Thoracic aorta (tissue), 2 donors: ENCODE measurements around the gene GPR78. TPM values are rescaled to one million over a fixed set of nuclear protein-coding genes. Genes with fewer than 3 reads are reported as not detected.

Experiments
- ATAC-seq: fragments of 150-250 bp; one replicate; pipeline ENCODE4 v1.8.0; 2017; ENCODE audit warnings: low read depth; ENCODE audit not compliant: insufficient number of reproducible peaks, low FRiP score
- DNase-seq: peaks from one replicate; pipeline ENCODE4 v3.0.0-alpha.2; 2020; ENCODE audit warnings: low spot score
- H3K27ac ChIP-seq, 2 donors: fragments of 200-600 bp; sonication (generic); 1 replicate in 1 of 2; 2 replicates in 1 of 2; pipeline ENCODE4 v1.5.1; 2016; ENCODE audit warnings: mild to moderate bottlenecking in 2 of 2, moderate library complexity in 2 of 2
- H3K27me3 ChIP-seq: fragments of 200-600 bp; sonication (generic); replicated peaks from 2 replicates; pipeline ENCODE4 v1.6.0; 2016; ENCODE audit warnings: mild to moderate bottlenecking; ENCODE audit not compliant: insufficient read depth
- H3K36me3 ChIP-seq: fragments of 200-600 bp; sonication (generic); one replicate; pipeline ENCODE4 v1.5.1; 2016
- H3K4me1 ChIP-seq, 2 donors: fragments of 200-600 bp; sonication (generic); 1 replicate in 1 of 2; 2 replicates in 1 of 2; pipeline versions ENCODE4 v1.5.1 to v1.6.0; 2016; ENCODE audit warnings: low read depth in 2 of 2, mild to moderate bottlenecking in 1 of 2; ENCODE audit not compliant: control insufficient read depth in 1 of 2
- H3K4me3 ChIP-seq: fragments of 200-600 bp; sonication (generic); 2 replicates; pipeline ENCODE4 v1.5.1; 2016; ENCODE audit warnings: mild to moderate bottlenecking
- H3K9me3 ChIP-seq: fragments of 200-600 bp; sonication (generic); 2 replicates; pipeline ENCODE4 v1.5.1; 2016
- total RNA-seq, 2 donors: library from RNA; depleted of rRNA; stranded (reverse); fragments of >200 nt; gene quantifications; one replicate each; pipeline versions ENCODE4 v1.1.0 to v1.2.3, GENCODE V29; 2016
- TF ChIP-seq, protein P1 (sequence below): fragments of 200-600 bp; sonication (generic); IDR thresholded peaks from one replicate; pipeline ENCODE4 v1.5.1; 2019; ENCODE audit warnings: antibody characterized with exemption

Gene GPR78
- total RNA-seq, 2 donors from 2014 or later: not detected

DNA sequence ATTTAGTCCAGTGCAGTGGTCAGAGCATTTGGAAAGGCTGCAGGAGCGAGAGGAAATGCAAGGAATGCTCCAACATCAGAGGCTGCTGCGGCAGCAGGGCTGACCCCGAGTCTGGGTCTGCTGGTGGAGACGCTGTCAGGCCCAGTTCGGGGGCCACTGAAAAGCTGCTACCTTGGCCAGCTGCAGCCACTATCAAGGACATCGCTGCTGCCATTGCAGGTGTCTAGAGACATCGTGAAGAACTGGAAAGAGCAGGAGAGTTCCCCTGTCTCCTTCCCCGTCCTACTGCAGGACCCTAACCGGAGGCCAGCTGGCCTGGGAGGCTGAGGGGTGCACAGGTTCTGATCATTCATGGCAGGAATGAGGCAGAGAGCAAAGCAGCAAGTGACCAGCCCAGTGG is 29.5 kb upstream of the GPR78 start:
- ATAC-seq (no peak), DNase-seq (no peak)
- TF ChIP-seq, protein P1, sequence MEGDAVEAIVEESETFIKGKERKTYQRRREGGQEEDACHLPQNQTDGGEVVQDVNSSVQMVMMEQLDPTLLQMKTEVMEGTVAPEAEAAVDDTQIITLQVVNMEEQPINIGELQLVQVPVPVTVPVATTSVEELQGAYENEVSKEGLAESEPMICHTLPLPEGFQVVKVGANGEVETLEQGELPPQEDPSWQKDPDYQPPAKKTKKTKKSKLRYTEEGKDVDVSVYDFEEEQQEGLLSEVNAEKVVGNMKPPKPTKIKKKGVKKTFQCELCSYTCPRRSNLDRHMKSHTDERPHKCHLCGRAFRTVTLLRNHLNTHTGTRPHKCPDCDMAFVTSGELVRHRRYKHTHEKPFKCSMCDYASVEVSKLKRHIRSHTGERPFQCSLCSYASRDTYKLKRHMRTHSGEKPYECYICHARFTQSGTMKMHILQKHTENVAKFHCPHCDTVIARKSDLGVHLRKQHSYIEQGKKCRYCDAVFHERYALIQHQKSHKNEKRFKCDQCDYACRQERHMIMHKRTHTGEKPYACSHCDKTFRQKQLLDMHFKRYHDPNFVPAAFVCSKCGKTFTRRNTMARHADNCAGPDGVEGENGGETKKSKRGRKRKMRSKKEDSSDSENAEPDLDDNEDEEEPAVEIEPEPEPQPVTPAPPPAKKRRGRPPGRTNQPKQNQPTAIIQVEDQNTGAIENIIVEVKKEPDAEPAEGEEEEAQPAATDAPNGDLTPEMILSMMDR: no peak

GRCh38 chr4:8552024-8552423 is 28.2 kb upstream of the GPR78 start:
- TF ChIP-seq, protein P1: no peak
- ATAC-seq: no peak

More for the DNA sequence above, 29.5 kb upstream of the GPR78 start:
- H3K27me3 ChIP-seq: no peaks in the 10 kb centered on the region
- no peak overlapping the region for H3K27ac ChIP-seq
- H3K4me3 ChIP-seq: no peak overlapping the region
- H3K9me3 ChIP-seq: no peaks in the 10 kb centered on the region
- H3K4me1 ChIP-seq: no peaks in the 10 kb centered on the region
- no peaks in the 10 kb centered on the region for H3K36me3 ChIP-seq

DNA sequence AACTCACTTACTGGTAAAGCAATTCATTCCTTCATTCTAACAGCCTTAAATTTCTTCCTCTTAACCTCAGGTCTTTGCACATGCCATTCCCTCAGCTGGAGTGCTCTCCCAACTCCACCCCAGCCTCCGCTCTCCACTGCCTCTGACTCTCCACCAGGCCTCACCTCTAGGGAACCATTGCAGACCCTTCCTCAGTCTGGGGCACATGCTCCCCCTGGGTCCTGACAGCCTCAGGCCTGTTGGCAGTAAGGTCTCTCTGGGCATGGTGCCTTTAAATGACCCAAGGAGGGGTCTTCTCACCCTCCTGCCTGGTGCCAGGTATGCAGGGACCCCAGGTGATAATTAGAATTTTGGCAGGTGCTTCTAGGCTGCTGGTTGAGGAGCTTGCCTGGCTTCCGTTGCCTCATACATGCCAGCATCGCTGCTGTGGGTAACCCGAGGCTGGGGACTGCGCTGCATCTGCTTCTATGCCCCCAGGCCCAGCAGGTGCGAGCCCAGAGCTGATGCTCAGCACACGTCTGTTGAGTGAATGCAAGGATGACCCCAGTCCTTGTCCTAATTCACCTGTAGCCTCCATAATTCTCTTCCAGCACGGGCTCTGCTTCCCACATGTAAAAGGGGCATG is 27.5 kb upstream of the GPR78 start:
- DNase-seq (no peak), ATAC-seq (no peak)
- Histone ChIP-seq H3K4me1 (no peaks in the 10 kb centered on the region), H3K27ac (no peak overlapping the region), H3K4me3 (no peak overlapping the region), H3K9me3 (no peaks in the 10 kb centered on the region), H3K36me3 (no peaks in the 10 kb centered on the region), H3K27me3 (no peaks in the 10 kb centered on the region)
- TF ChIP-seq, protein P1: no peak

More at GRCh38 chr4:8552024-8552423, 28.2 kb upstream of the GPR78 start:
- Histone ChIP-seq H3K4me1 (no peaks in the 10 kb centered on the region), H3K36me3 (no peaks in the 10 kb centered on the region), H3K4me3 (no peak overlapping the region), H3K27ac (no peak overlapping the region), H3K27me3 (no peaks in the 10 kb centered on the region), H3K9me3 (no peaks in the 10 kb centered on the region)
- no peak for DNase-seq

DNA sequence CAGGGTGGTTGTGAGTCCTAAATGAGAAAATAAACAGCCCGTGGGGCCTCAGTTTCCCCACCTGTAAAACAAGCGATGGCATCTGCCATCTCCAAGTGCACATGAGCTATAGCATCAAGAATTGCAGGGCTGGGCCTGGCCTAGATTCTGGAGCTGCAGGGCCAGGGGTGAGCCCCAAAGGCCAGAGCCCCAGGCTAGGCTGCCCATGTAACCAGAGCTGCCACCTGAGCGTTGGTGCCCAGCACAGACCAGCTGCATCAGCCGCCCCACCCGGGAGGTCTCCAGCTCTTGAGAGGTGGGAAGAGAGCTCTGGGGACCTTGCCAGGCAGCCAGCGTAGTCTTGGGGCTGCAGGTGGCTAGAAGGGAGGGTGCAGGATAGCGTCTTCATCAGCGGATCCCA is 27.0 kb upstream of the GPR78 start:
- TF ChIP-seq, protein P1: no peak
- no peaks in the 10 kb centered on the region for H3K27me3 ChIP-seq
- H3K27ac ChIP-seq: no peak overlapping the region
- DNase-seq (no peak), ATAC-seq (no peak)
- H3K9me3 ChIP-seq: no peaks in the 10 kb centered on the region
- no peaks in the 10 kb centered on the region for H3K36me3 ChIP-seq
- H3K4me3 ChIP-seq: no peak overlapping the region
- H3K4me1 ChIP-seq: no peaks in the 10 kb centered on the region

DNA sequence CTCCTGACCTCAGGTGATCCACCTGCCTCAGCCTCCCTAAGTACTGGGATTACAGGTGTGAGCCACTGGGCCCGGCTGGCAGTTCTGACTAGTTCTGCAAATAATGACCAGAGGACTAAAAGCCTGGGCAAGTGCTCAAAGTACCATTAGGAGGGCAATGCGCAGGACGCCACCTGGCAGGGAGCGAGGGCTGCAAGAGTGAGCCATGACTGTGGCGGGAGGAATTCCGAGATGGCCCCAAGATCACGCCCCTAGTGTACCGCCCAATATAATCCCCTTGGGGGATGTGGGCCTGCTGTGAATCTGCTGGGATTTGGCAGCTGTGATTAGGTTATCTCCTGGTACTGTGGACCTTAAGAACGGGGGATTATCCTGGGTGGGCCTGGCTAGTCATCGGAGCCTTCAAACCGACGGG is 26.2 kb upstream of the GPR78 start:
- H3K27ac ChIP-seq: no peak overlapping the region
- no peaks in the 10 kb centered on the region for H3K36me3 ChIP-seq
- TF ChIP-seq, protein P1: no peak
- H3K27me3 ChIP-seq: no peaks in the 10 kb centered on the region
- H3K4me1 ChIP-seq: no peaks in the 10 kb centered on the region
- H3K4me3 ChIP-seq: no peak overlapping the region
- H3K9me3 ChIP-seq: no peaks in the 10 kb centered on the region
- no peak for ATAC-seq
- no peak for DNase-seq
